H9 (cell line): Measurements from ENCODE around the gene ARPIN. TPM values are rescaled to one million over a fixed set of nuclear protein-coding genes. Genes with fewer than 3 reads are reported as not detected.

Source experiments
- DNase-seq: peaks from one replicate; pipeline ENCODE4 v3.0.0-alpha.2; 2017
- H2AFZ ChIP-seq: one replicate; pipeline ENCODE4 v1.6.1; 2013; ENCODE audit warnings: mild to moderate bottlenecking, low read length, control low read depth, moderate library complexity
- H2AK5ac ChIP-seq: 2 replicates; pipeline ENCODE4 v1.6.1; 2013; ENCODE audit warnings: low read length, control low read depth, mixed read lengths; ENCODE audit not compliant: insufficient read length
- H2BK120ac ChIP-seq: one replicate; pipeline ENCODE4 v1.6.1; 2013; ENCODE audit warnings: low read depth, mild to moderate bottlenecking, low read length, control low read depth, inconsistent platforms; ENCODE audit not compliant: poor library complexity, severe bottlenecking
- H2BK12ac ChIP-seq: 2 replicates; pipeline ENCODE4 v1.6.1; 2013; ENCODE audit warnings: low read length, control low read depth, mixed read lengths, low read depth; ENCODE audit not compliant: insufficient read length
- H2BK15ac ChIP-seq: 2 replicates; pipeline ENCODE4 v1.6.1; 2013; ENCODE audit warnings: low read depth, low read length, control low read depth
- H2BK20ac ChIP-seq: one replicate; pipeline ENCODE4 v1.6.1; 2013; ENCODE audit warnings: low read depth, mild to moderate bottlenecking, low read length, control low read depth, inconsistent platforms; ENCODE audit not compliant: poor library complexity, severe bottlenecking
- H2BK5ac ChIP-seq: 2 replicates; pipeline ENCODE4 v1.6.1; 2013; ENCODE audit warnings: low read length, control low read depth, mixed read lengths; ENCODE audit not compliant: insufficient read length
- H3K14ac ChIP-seq: 2 replicates; pipeline ENCODE4 v1.6.1; 2013; ENCODE audit warnings: low read length, control low read depth; ENCODE audit not compliant: insufficient read depth
- H3K18ac ChIP-seq: 2 replicates; pipeline ENCODE4 v1.6.1; 2013; ENCODE audit warnings: low read depth, mild to moderate bottlenecking, mixed read lengths, low read length, control low read depth; ENCODE audit not compliant: insufficient read length
- H3K23ac ChIP-seq: 2 replicates; pipeline ENCODE4 v1.6.1; 2013; ENCODE audit warnings: low read length, control low read depth, mixed read lengths, low read depth; ENCODE audit not compliant: insufficient read length
- H3K23me2 ChIP-seq: 2 replicates; pipeline ENCODE4 v1.6.1; 2013; ENCODE audit warnings: low read depth, mild to moderate bottlenecking, mixed read lengths, low read length, control low read depth; ENCODE audit not compliant: insufficient read length, poor library complexity, severe bottlenecking
- H3K27ac ChIP-seq: 2 replicates; pipeline ENCODE4 v1.5.1; 2013; ENCODE audit warnings: low read length, control low read depth, mixed read lengths, low read depth; ENCODE audit not compliant: insufficient read length
- H3K27me3 ChIP-seq: 2 replicates; pipeline ENCODE4 v1.6.1; 2013; ENCODE audit warnings: low read length, control low read depth, inconsistent platforms; ENCODE audit not compliant: insufficient read depth
- H3K4ac ChIP-seq: 2 replicates; pipeline ENCODE4 v1.6.1; 2013; ENCODE audit warnings: low read depth, mild to moderate bottlenecking, control low read depth, inconsistent platforms, low read length, moderate library complexity
- H3K4me1 ChIP-seq: 2 replicates; pipeline ENCODE4 v1.6.1; 2013; ENCODE audit warnings: low read length, control low read depth, inconsistent platforms; ENCODE audit not compliant: insufficient read depth
- H3K4me2 ChIP-seq: 2 replicates; pipeline ENCODE4 v1.6.1; 2013; ENCODE audit warnings: low read length, control low read depth, mixed read lengths; ENCODE audit not compliant: insufficient read length, insufficient read depth
- H3K56ac ChIP-seq: 2 replicates; pipeline ENCODE4 v1.6.1; 2013; ENCODE audit warnings: low read depth, mild to moderate bottlenecking, mixed read lengths, low read length, control low read depth; ENCODE audit not compliant: insufficient read length
- H3K79me1 ChIP-seq: 2 replicates; pipeline ENCODE4 v1.6.1; 2013; ENCODE audit warnings: low read depth, mild to moderate bottlenecking, moderate library complexity, low read length, control low read depth, inconsistent platforms; ENCODE audit not compliant: insufficient read depth, poor library complexity, severe bottlenecking
- H3K79me2 ChIP-seq: 2 replicates; pipeline ENCODE4 v1.6.1; 2013; ENCODE audit warnings: low read length, control low read depth, inconsistent platforms; ENCODE audit not compliant: insufficient read depth
- H3K9ac ChIP-seq: 2 replicates; pipeline ENCODE4 v1.6.1; 2013; ENCODE audit warnings: low read length, control low read depth, mixed read lengths; ENCODE audit not compliant: insufficient read length; ENCODE audit errors: extremely low read depth
- H3K9me3 ChIP-seq: one replicate; pipeline ENCODE4 v1.6.1; 2013; ENCODE audit warnings: low read depth, low read length, inconsistent platforms; ENCODE audit not compliant: control insufficient read depth
- H3T11ph ChIP-seq: one replicate; pipeline ENCODE4 v1.6.1; 2013; ENCODE audit warnings: mild to moderate bottlenecking, low read length, control low read depth, inconsistent platforms
- H4K20me1 ChIP-seq: one replicate; pipeline ENCODE4 v1.6.1; 2013; ENCODE audit not compliant: control insufficient read depth, insufficient read length, insufficient read depth
- H4K5ac ChIP-seq: 2 replicates; pipeline ENCODE4 v1.6.1; 2013; ENCODE audit warnings: low read depth, mild to moderate bottlenecking, mixed read lengths, low read length, control low read depth; ENCODE audit not compliant: insufficient read length
- H4K8ac ChIP-seq: replicated peaks from 2 replicates; pipeline ENCODE4 v1.6.1; 2013; ENCODE audit warnings: low read length, control low read depth, mixed read lengths, low read depth; ENCODE audit not compliant: insufficient read length
- H4K91ac ChIP-seq: 2 replicates; pipeline ENCODE4 v1.6.1; 2013; ENCODE audit warnings: low read depth, mild to moderate bottlenecking, moderate library complexity, mixed read lengths, low read length, control low read depth; ENCODE audit not compliant: insufficient read length
- H3K27ac Mint-ChIP-seq, 3 experiments: 2 replicates in 2 of 3; 3 replicates in 1 of 3; pipeline ENCODE4 v1.8.0; 2020 to 2021; ENCODE audit warnings: mixed read lengths in 3 of 3, mild to moderate bottlenecking in 1 of 3, moderate library complexity in 1 of 3
- H3K27me3 Mint-ChIP-seq: 2 replicates; pipeline ENCODE4 v1.8.0; 2021; ENCODE audit warnings: low read depth, mild to moderate bottlenecking, moderate library complexity, mixed read lengths
- H3K36me3 Mint-ChIP-seq, 3 experiments: 2 replicates in 2 of 3; 3 replicates in 1 of 3; pipeline ENCODE4 v1.8.0; 2020 to 2021; ENCODE audit warnings: low read depth in 3 of 3, mixed read lengths in 3 of 3; ENCODE audit not compliant: insufficient read depth in 1 of 3
- H3K4me1 Mint-ChIP-seq, 2 experiments: 2 replicates each; pipeline ENCODE4 v1.8.0; 2020; ENCODE audit warnings: mixed read lengths in 2 of 2
- H3K4me3 Mint-ChIP-seq, 2 experiments: 2 replicates in 1 of 2; 3 replicates in 1 of 2; pipeline ENCODE4 v1.8.0; 2020 to 2021; ENCODE audit warnings: mild to moderate bottlenecking in 2 of 2, mixed read lengths in 2 of 2, moderate library complexity in 1 of 2
- H3K9me3 Mint-ChIP-seq, 2 experiments: 2 replicates in 1 of 2; 3 replicates in 1 of 2; pipeline ENCODE4 v1.8.0; 2020; ENCODE audit warnings: mild to moderate bottlenecking in 2 of 2, mixed read lengths in 2 of 2, moderate library complexity in 1 of 2
- WGBS: extraction: QIAGEN DNeasy Blood & Tissue Kit; methylation state at CpG from one replicate; pipeline ENCODE4 v1.1.7; 2013; ENCODE audit warnings: missing lambda C conversion rate, low lambda C conversion rate, mixed read lengths; ENCODE audit not compliant: insufficient read length; ENCODE audit errors: extremely low coverage; 5-methylcytosine and 5-hydroxymethylcytosine counted together
- total RNA-seq: library from RNA; stranded (reverse); gene quantifications from 2 replicates; pipeline ENCODE4 v1.2.1, GENCODE V29; 2021
- TF ChIP-seq, protein P1 (sequence below): fragments of 200-600 bp; sonication (generic); conservative IDR thresholded peaks from 3 replicates; pipeline ENCODE4 v1.8.0; 2021; ENCODE audit warnings: antibody characterized with exemption, mild to moderate bottlenecking

The ARPIN gene
- total RNA-seq, 1 experiment from 2014 or later = 6.4 TPM

DNA sequence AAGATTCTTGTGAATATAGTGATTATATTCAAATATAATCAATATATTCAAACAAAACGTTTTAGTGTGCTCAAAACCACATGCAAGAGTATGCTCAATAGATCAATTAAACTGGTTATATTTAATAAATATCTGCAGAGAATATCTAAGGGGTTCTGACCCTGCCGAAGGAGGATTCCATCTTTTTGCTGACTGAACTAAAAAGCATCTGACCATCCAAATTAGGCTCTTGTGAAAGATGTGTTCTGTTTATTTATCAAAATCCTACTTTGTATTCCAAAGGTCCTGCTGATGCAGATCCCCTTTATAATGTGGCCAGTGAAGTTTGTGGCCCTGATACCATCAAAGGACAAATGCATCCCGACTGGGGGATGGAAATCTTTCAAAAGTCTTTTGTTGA, 41.8 kb upstream of the ARPIN start:
- no peaks in the 10 kb centered on the region for H3K4me1 Mint-ChIP-seq
- Histone ChIP-seq H4K8ac (no peak overlapping the region), H2BK20ac (no peak overlapping the region), H3K4me1 (no peaks in the 10 kb centered on the region), H3T11ph (no peak overlapping the region), H4K20me1 (no peaks in the 10 kb centered on the region), H3K9ac (no peak overlapping the region), H2BK5ac (no peak overlapping the region), H3K79me1 (no peaks in the 10 kb centered on the region), H3K27me3 (no peaks in the 10 kb centered on the region), H3K18ac (no peak overlapping the region), H3K79me2 (no peaks in the 10 kb centered on the region), H2AFZ (no peak overlapping the region), H3K23me2 (no peaks in the 10 kb centered on the region), H3K56ac (no peak overlapping the region), H2BK15ac (no peak overlapping the region), H3K4ac (no peak overlapping the region), H4K5ac (no peak overlapping the region), H3K9me3 (no peaks in the 10 kb centered on the region), H4K91ac (no peak overlapping the region), H2BK120ac (no peak overlapping the region), H3K27ac (no peak overlapping the region), H3K4me2 (no peak overlapping the region), H3K14ac (no peak overlapping the region), H2AK5ac (no peak overlapping the region), H2BK12ac (no peak overlapping the region), H3K23ac (no peak overlapping the region)
- no peak overlapping the region for H3K27ac Mint-ChIP-seq
- TF ChIP-seq, protein P1, sequence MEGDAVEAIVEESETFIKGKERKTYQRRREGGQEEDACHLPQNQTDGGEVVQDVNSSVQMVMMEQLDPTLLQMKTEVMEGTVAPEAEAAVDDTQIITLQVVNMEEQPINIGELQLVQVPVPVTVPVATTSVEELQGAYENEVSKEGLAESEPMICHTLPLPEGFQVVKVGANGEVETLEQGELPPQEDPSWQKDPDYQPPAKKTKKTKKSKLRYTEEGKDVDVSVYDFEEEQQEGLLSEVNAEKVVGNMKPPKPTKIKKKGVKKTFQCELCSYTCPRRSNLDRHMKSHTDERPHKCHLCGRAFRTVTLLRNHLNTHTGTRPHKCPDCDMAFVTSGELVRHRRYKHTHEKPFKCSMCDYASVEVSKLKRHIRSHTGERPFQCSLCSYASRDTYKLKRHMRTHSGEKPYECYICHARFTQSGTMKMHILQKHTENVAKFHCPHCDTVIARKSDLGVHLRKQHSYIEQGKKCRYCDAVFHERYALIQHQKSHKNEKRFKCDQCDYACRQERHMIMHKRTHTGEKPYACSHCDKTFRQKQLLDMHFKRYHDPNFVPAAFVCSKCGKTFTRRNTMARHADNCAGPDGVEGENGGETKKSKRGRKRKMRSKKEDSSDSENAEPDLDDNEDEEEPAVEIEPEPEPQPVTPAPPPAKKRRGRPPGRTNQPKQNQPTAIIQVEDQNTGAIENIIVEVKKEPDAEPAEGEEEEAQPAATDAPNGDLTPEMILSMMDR = no peak
- no CpG with 5 or more reads among the region's 3 CpGs for WGBS
- no peaks in the 10 kb centered on the region; the same call in 1 of the 2 replicates for H3K27me3 Mint-ChIP-seq
- DNase-seq = no peak
- H3K9me3 Mint-ChIP-seq = peaks cover 4 to 5% of the 10 kb centered on the region in 2 experiments; a peak in 4 of 5 replicates
- H3K36me3 Mint-ChIP-seq = peaks cover 0 to 5% (median 0%) of the 10 kb centered on the region in 3 experiments; a peak in 1 of 7 replicates
- no peak overlapping the region for H3K4me3 Mint-ChIP-seq
